Esophagus squamous epithelium (tissue), 4 donors: ENCODE results near the gene CACNB4.

ENCODE experiments used
- POLR2A ChIP-seq, 4 donors: fragments of 450-650 bp; IDR thresholded peaks; one replicate each; pipeline ENCODE4 v1.6.1; 2017; ENCODE audit warnings: antibody characterized with exemption in 4 of 4, mild to moderate bottlenecking in 4 of 4, moderate library complexity in 3 of 4
- TF ChIP-seq, protein P1 (sequence below), 6 experiments: fragments of 450-650 bp in 4 of 6; fragments of 200-600 bp in 2 of 6; sonication (generic) in 2 of 6; IDR thresholded peaks; one replicate each; pipeline ENCODE4 v1.5.1; 2016 to 2019; ENCODE audit warnings: antibody characterized with exemption in 6 of 6, mild to moderate bottlenecking in 4 of 6, moderate library complexity in 4 of 6

DNA sequence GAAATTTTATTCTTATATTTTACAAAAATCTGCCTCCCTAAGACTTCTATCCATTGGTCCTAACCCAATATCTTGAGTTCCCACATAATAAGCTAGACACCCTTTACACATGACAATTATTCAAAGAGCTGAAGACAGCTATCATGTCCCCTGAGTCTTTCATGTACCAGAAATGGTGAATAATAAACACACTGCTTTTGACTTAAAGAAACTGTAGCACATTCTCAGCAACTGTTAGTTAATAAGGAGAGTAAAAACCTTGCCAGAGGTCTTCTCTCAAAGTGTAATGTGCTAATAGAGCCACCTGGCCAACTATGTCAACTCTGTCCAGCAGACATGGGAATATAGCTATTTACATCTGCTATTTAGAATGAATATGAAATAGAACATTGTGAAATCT is 160.9 kb downstream of the CACNB4 start:
- TF ChIP-seq POLR2A (IDR thresholded peaks at IDR 0.05), result no peak
- TF ChIP-seq, protein P1, sequence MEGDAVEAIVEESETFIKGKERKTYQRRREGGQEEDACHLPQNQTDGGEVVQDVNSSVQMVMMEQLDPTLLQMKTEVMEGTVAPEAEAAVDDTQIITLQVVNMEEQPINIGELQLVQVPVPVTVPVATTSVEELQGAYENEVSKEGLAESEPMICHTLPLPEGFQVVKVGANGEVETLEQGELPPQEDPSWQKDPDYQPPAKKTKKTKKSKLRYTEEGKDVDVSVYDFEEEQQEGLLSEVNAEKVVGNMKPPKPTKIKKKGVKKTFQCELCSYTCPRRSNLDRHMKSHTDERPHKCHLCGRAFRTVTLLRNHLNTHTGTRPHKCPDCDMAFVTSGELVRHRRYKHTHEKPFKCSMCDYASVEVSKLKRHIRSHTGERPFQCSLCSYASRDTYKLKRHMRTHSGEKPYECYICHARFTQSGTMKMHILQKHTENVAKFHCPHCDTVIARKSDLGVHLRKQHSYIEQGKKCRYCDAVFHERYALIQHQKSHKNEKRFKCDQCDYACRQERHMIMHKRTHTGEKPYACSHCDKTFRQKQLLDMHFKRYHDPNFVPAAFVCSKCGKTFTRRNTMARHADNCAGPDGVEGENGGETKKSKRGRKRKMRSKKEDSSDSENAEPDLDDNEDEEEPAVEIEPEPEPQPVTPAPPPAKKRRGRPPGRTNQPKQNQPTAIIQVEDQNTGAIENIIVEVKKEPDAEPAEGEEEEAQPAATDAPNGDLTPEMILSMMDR (IDR thresholded peaks at IDR 0.05), result no peak
